Measurements from ENCODE around the gene PIGL. TPM values are rescaled to one million over a fixed set of nuclear protein-coding genes. Genes with fewer than 3 reads are reported as not detected.

The PIGL gene
- total RNA-seq, 1 donor from 2014 or later = 31.1 TPM

DNA sequence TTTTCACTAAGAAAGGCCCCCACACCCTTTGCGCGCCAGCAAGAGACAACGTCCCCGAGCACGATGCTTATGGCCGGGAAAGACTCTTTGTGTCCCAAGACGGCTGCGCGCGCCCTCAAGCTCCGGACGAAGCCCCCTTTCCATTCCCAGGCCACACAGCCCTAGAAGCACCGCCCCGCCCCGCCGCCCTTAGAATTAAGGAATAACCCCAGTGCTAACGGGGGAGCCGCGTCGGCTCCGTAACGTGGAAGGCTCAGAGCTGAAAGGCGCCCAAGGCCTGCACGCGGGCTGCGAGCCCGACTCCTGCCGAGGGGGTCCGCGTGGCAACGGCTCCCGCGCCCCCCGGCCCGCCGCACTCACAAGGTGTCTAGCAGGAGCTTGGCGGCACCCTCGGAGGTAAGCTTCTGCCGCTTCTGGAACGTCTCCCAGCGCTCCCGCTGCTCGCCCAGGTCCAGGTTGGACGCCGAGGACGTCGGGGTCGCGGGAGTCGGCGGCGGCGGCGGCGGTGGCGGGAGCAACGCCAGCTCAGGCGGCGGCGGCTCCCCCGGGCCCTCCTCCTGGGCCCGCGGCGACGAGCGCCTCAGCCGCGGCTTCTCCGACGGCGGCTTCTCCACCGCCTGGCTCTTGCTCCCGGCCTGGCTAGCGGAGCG lies 135.8 kb downstream of the PIGL start:
- Histone ChIP-seq H3K27me3 (ENCODE audit: control insufficient read depth, insufficient read depth, low read length) (peaks cover 2% of the 10 kb centered on the region), H3K36me3 (ENCODE audit: control insufficient read depth, insufficient read depth, low read length) (no peaks in the 10 kb centered on the region), H3K4me3 (ENCODE audit: low read depth, low read length) (peak overlapping the region; percentile 49)
- no peak for FAIRE-seq
- TF ChIP-seq, protein P1, sequence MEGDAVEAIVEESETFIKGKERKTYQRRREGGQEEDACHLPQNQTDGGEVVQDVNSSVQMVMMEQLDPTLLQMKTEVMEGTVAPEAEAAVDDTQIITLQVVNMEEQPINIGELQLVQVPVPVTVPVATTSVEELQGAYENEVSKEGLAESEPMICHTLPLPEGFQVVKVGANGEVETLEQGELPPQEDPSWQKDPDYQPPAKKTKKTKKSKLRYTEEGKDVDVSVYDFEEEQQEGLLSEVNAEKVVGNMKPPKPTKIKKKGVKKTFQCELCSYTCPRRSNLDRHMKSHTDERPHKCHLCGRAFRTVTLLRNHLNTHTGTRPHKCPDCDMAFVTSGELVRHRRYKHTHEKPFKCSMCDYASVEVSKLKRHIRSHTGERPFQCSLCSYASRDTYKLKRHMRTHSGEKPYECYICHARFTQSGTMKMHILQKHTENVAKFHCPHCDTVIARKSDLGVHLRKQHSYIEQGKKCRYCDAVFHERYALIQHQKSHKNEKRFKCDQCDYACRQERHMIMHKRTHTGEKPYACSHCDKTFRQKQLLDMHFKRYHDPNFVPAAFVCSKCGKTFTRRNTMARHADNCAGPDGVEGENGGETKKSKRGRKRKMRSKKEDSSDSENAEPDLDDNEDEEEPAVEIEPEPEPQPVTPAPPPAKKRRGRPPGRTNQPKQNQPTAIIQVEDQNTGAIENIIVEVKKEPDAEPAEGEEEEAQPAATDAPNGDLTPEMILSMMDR (IDR thresholded peaks at IDR 0.05; ENCODE audit: insufficient read depth, low read length, severe bottlenecking) = no peak
- no peak for DNase-seq (ENCODE audit: low read depth)

DNA sequence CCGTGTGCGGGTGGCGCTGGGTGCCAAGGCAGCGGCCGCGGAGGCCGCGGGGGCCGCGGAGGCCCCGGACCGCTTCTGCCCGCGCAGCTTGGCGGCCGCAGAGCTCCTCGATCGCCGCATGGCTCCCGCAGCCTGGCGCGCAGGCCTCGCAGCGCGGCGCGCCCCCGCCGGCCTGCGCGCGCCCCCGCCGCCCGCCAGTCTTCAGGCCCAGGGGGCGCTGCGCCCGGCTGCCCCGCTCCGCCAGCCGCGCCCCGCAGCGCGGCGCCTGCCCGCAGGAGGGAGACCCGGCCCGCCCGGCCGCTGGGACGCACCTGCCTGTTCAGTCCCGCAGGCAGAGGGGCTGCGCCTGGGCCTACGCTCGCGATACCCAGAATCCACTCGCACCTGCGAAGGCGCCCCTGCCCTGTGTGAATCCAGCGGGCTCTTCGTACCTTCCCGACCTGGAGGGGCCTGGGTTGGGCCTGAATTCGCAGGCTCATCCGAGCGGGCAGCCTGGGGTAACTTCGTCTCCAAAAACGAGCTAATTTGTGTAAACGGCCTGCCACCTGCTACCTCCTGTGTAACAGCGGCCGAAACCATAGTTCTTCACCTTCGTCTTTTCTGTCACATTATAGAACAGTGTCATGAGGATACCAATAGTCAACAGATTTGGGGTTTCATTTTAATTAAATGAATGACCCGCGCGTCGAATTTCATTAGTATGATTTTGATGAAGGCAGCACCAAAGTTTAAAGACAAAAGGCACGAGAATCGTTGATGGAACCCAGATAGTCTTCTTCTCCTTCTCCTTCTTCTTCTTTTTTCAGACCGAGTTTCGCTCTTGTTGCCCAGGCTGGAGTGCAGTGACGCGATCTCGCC lies 136.5 kb downstream of the PIGL start, which contains the start of gene CENPV:
CENPV (minus strand) TSS at position 153 of the 858 bp plus-strand sequence; CDS start at position 120, 33 bp downstream.
- peak within 1 kb of the TSS; percentile 49 for H3K4me3 ChIP-seq (ENCODE audit: low read depth, low read length)
- peaks cover 2% of the 10 kb centered on the region for H3K27me3 ChIP-seq (ENCODE audit: control insufficient read depth, insufficient read depth, low read length)
- H3K36me3 ChIP-seq (ENCODE audit: control insufficient read depth, insufficient read depth, low read length) = no peaks in the 10 kb centered on the region
- no peak for FAIRE-seq
- no peak for DNase-seq (ENCODE audit: low read depth)
- TF ChIP-seq, protein P1 (IDR thresholded peaks at IDR 0.05; ENCODE audit: insufficient read depth, low read length, severe bottlenecking) = peak; percentile 3

DNA sequence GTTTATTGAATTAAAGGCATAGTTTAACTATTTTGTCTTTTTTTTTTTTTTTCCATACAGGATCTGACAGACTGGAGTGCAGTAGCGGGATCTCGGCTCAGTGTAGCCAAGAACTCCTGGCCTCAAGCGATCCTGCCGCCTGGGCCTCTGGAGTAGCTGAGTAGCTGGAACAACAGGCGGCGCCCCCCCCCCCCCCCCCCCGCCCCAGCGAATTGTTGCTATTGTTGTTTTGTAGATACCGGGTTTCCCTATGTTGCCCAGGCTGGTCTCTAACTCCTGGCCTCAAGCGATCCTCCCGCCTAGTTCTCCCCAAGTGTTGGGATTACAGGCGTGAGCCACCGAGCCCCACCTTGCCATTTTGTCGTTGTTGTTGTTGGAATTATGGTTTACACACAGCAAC lies 137.6 kb downstream of the PIGL start:
- DNase-seq (ENCODE audit: low read depth) = no peak
- H3K27me3 ChIP-seq (ENCODE audit: control insufficient read depth, insufficient read depth, low read length) = peaks cover 2% of the 10 kb centered on the region
- TF ChIP-seq, protein P1 (IDR thresholded peaks at IDR 0.05; ENCODE audit: insufficient read depth, low read length, severe bottlenecking) = no peak
- no peak overlapping the region for H3K4me3 ChIP-seq (ENCODE audit: low read depth, low read length)
- no peak for FAIRE-seq
- H3K36me3 ChIP-seq (ENCODE audit: control insufficient read depth, insufficient read depth, low read length) = no peaks in the 10 kb centered on the region

DNA sequence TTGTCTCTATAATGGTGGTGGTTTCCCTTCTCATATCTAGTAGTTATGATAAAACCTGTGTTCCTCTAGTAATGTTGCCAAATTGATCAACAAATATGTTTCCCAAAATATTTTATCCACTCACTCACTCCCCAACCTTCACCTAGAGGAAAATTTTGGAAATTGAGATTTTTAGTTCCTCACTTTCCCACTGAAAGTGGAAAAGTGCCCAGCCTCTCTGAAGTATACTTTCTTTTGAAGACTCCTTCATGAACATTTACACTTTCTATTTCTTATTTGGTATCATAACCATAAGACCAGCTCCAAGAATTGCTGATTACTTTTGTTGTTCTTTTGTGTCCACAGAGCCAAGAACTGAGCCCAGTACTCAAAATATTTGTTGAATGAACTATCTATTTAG lies 141.4 kb downstream of the PIGL start:
- TF ChIP-seq, protein P1 (IDR thresholded peaks at IDR 0.05; ENCODE audit: insufficient read depth, low read length, severe bottlenecking) = no peak
- no peak overlapping the region for H3K4me3 ChIP-seq (ENCODE audit: low read depth, low read length)
- no peak for FAIRE-seq
- H3K36me3 ChIP-seq (ENCODE audit: control insufficient read depth, insufficient read depth, low read length) = no peaks in the 10 kb centered on the region
- H3K27me3 ChIP-seq (ENCODE audit: control insufficient read depth, insufficient read depth, low read length) = no peaks in the 10 kb centered on the region
- DNase-seq (ENCODE audit: low read depth) = no peak

DNA sequence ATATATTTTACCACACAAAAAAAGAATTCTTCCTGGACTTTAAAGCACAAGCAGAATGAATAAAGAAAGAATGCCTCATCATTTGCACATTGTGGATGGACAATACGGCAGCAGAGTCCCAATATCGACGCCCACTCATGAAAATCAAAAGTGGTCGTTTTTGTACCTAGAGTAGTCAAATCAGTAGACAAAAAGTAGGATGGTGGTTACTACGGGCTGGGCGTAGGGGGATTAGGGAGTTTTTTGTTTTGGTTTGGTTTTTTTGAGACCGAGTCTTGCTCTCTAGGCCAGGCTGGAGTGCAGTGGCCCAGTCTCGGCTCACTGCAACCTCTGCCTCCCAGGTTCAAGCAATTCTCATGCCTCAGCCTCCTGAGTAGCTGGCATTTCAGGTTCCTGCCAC lies 144.9 kb downstream of the PIGL start:
- FAIRE-seq (no peak), DNase-seq (ENCODE audit: low read depth) (no peak)
- TF ChIP-seq, protein P1 (IDR thresholded peaks at IDR 0.05; ENCODE audit: insufficient read depth, low read length, severe bottlenecking) = no peak
- no peak overlapping the region for H3K4me3 ChIP-seq (ENCODE audit: low read depth, low read length)
- H3K27me3 ChIP-seq (ENCODE audit: control insufficient read depth, insufficient read depth, low read length) = no peaks in the 10 kb centered on the region
- no peaks in the 10 kb centered on the region for H3K36me3 ChIP-seq (ENCODE audit: control insufficient read depth, insufficient read depth, low read length)
